ENCODE data around the gene GPATCH11. TPM values are rescaled to one million over a fixed set of nuclear protein-coding genes. Genes with fewer than 3 reads are reported as not detected.

The GPATCH11 gene
- total RNA-seq, 2 donors from 2014 or later = 3.8 to 6.0 TPM

DNA sequence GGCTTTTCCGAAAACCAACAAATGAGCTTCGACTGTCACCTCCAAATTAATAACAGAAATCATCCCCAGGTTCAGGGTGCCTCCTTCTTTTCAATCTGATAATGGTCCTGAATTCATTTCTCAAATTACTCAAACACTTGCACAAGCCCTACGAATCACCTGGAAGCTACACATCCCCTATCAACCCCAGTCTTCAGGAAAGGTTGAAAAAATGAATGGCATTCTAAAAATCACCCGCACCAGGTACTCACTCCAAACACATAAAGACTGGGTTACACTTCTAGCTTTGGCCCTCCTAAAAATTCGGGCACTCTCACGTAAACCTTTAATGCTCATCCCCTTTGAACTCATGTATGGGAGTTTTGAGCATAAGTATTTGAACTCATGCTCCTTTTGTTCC is 48.6 kb downstream of the GPATCH11 start:
- H3K9me3 ChIP-seq = no peaks in the 10 kb centered on the region

GRCh38 chr2:37142546-37142945 is 58.2 kb downstream of the GPATCH11 start:
- H3K9me3 ChIP-seq = no peaks in the 10 kb centered on the region
- peaks cover 85% of the 10 kb centered on the region for H3K36me3 ChIP-seq
- H3K4me1 ChIP-seq = no peaks in the 10 kb centered on the region
- no peaks in the 10 kb centered on the region for H3K27me3 ChIP-seq
- no peak overlapping the region for H3K4me3 ChIP-seq
- TF ChIP-seq, protein P1, sequence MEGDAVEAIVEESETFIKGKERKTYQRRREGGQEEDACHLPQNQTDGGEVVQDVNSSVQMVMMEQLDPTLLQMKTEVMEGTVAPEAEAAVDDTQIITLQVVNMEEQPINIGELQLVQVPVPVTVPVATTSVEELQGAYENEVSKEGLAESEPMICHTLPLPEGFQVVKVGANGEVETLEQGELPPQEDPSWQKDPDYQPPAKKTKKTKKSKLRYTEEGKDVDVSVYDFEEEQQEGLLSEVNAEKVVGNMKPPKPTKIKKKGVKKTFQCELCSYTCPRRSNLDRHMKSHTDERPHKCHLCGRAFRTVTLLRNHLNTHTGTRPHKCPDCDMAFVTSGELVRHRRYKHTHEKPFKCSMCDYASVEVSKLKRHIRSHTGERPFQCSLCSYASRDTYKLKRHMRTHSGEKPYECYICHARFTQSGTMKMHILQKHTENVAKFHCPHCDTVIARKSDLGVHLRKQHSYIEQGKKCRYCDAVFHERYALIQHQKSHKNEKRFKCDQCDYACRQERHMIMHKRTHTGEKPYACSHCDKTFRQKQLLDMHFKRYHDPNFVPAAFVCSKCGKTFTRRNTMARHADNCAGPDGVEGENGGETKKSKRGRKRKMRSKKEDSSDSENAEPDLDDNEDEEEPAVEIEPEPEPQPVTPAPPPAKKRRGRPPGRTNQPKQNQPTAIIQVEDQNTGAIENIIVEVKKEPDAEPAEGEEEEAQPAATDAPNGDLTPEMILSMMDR (IDR thresholded peaks at IDR 0.05) = no peak
- H3K27ac ChIP-seq = no peak overlapping the region
- DNase-seq (ENCODE audit: low spot score) = no peak

More for the DNA sequence above, 48.6 kb downstream of the GPATCH11 start:
- no peaks in the 10 kb centered on the region for H3K4me1 ChIP-seq
- peaks cover 62% of the 10 kb centered on the region for H3K36me3 ChIP-seq
- DNase-seq (ENCODE audit: low spot score) = no peak
- H3K27ac ChIP-seq = no peak overlapping the region
- no peak overlapping the region for H3K4me3 ChIP-seq
- no peaks in the 10 kb centered on the region for H3K27me3 ChIP-seq
- TF ChIP-seq, protein P1 (IDR thresholded peaks at IDR 0.05) = no peak

DNA sequence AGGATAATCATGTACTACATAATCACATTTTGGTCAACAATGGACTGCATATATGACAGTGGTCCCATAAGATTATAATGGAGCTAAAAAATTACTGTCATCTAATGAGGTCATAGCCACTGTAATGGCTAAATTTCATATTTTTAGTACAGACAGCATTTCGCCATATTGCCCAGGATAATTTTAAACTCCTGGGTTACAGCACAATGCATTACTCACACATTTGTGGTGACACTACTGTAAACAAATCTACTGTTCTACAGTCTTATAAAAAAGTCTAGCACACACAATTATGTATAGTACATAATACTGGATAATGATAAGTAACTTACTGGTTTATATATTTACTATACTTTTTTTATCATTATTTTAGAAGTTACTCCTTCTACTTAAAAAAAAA is 59.7 kb downstream of the GPATCH11 start:
- no peaks in the 10 kb centered on the region for H3K9me3 ChIP-seq
- TF ChIP-seq, protein P1 (IDR thresholded peaks at IDR 0.05) = no peak
- H3K27me3 ChIP-seq = no peaks in the 10 kb centered on the region
- DNase-seq (ENCODE audit: low spot score) = no peak
- H3K36me3 ChIP-seq = peaks cover 76% of the 10 kb centered on the region
- H3K4me3 ChIP-seq = no peak overlapping the region
- H3K27ac ChIP-seq = no peak overlapping the region
- H3K4me1 ChIP-seq = no peaks in the 10 kb centered on the region

DNA sequence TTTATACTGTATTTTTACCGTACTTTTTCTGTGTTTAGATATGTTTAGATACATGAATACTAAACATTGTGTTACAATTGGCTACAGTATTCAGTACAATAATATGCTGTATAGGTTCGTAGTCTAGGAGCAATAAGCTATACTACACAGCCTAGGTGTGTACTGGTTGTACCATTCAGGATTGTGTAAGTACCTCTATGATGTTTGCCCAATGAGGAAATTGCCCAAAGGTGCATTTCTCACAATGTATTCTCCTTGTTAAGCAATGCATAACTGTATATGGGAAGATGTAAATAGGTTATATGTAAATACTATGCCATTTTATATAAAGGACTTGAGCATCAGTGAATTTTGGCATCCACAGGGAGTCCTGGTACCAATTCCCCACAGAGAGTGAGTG is 61.7 kb downstream of the GPATCH11 start:
- TF ChIP-seq, protein P1 (IDR thresholded peaks at IDR 0.05) = no peak
- no peak overlapping the region for H3K4me3 ChIP-seq
- H3K27ac ChIP-seq = no peak overlapping the region
- H3K36me3 ChIP-seq = peaks cover 61% of the 10 kb centered on the region
- no peak for DNase-seq (ENCODE audit: low spot score)
- H3K27me3 ChIP-seq = no peaks in the 10 kb centered on the region
- H3K9me3 ChIP-seq = no peaks in the 10 kb centered on the region
- H3K4me1 ChIP-seq = no peaks in the 10 kb centered on the region

DNA sequence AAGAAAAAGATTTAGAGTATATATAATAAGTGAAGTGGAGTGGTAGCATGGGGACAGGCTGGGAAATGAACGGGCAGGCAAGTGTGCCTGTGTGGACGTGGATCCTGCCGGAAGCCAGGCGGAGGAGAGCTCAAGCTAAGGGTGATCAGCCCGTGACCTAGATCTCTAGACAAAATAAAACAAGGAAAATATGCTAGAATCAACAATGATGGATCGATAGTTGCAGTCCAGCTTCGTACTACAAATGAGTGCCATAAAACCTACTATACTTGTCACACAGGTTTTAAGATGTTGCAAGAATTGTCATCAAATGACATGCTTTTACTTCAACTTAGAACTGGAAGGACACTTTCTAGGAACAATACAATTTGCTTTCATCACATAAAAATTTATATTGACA is 64.0 kb downstream of the GPATCH11 start:
- Histone ChIP-seq H3K4me3 (no peak overlapping the region), H3K27me3 (no peaks in the 10 kb centered on the region), H3K4me1 (no peaks in the 10 kb centered on the region), H3K36me3 (peaks cover 44% of the 10 kb centered on the region), H3K27ac (no peak overlapping the region), H3K9me3 (no peaks in the 10 kb centered on the region)
- TF ChIP-seq, protein P1 (IDR thresholded peaks at IDR 0.05) = no peak
- DNase-seq (ENCODE audit: low spot score) = no peak

Other genes with a start within 250 kb of the GPATCH11 start
- gene STRN, start 118.0 kb upstream of the GPATCH11 start, total RNA-seq = 10 to 100 TPM; 29.2 to 34.5 TPM
- gene HEATR5B, start 146 bp upstream of the GPATCH11 start, total RNA-seq = 10 to 100 TPM; 16.4 to 17.6 TPM
- gene EIF2AK2, start 72.5 kb downstream of the GPATCH11 start, total RNA-seq = 10 to 100 TPM; 12.5 to 13.4 TPM
- not detected for gene SULT6B1, start 104.2 kb downstream of the GPATCH11 start, total RNA-seq
- 10 to 100 TPM; 21.1 to 37.9 TPM for gene CEBPZOS, start 112.0 kb downstream of the GPATCH11 start, total RNA-seq
- gene CEBPZ, start 147.1 kb downstream of the GPATCH11 start, total RNA-seq = 10 to 100 TPM; 23.5 to 27.5 TPM
- 10 to 100 TPM; 10.1 to 16.2 TPM for gene NDUFAF7, start 147.1 kb downstream of the GPATCH11 start, total RNA-seq
- gene PRKD3, start 240.3 kb downstream of the GPATCH11 start, total RNA-seq = 10 to 100 TPM; 13.0 to 20.6 TPM